Measurements from ENCODE around the gene PLA2G12B. TPM values are rescaled to one million over a fixed set of nuclear protein-coding genes. Genes with fewer than 3 reads are reported as not detected.
"Not testable (repeated sequence)": the region's sequence is repeated elsewhere in the genome, so short reads cannot be mapped to it uniquely, and the experiment has no call there.

Gene PLA2G12B
- total RNA-seq, 1 donor from 2014 or later = 3.8 TPM

- DNase-seq (ENCODE audit: low spot score, unreplicated experiment) = no peak
- Mint-ChIP-seq H3K27me3 (no peaks in the 10 kb centered on the region), H3K36me3 (ENCODE audit: insufficient read depth) (peaks cover 11% of the 10 kb centered on the region), H3K4me3 (ENCODE audit: low read depth) (no peak overlapping the region), H3K9me3 (ENCODE audit: low read depth) (no peaks in the 10 kb centered on the region), H3K4me1 (ENCODE audit: low read depth) (no peaks in the 10 kb centered on the region), H3K27ac (no peak overlapping the region)
- no peak for TF ChIP-seq CTCF (IDR thresholded peaks at IDR 0.05; ENCODE audit: unreplicated experiment)
These were observed 42.8 kb downstream of the PLA2G12B start for GRCh38 chr10:72911758-72912157.

DNA sequence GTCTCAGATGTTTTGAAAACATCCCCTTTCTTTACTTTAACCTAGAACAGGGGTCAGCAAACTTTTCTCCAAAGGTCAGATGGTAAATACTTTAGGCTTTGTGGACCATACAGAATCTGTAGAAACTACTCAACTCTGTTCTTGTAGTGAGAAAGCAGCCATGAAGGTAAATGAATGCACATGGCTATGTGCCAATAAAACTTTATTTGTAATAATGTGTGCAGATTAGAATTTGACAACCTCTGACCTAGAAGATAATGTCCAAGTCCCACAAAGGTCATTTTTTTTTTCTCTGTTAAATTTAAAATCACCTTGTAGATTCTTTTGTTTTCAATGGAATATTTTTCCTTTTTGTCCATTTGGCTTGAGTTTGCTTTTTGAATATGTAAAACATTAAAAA is 43.9 kb downstream of the PLA2G12B start:
- Mint-ChIP-seq H3K4me3 (ENCODE audit: low read depth) (no peak overlapping the region), H3K9me3 (ENCODE audit: low read depth) (no peaks in the 10 kb centered on the region), H3K27me3 (no peaks in the 10 kb centered on the region)

DNA sequence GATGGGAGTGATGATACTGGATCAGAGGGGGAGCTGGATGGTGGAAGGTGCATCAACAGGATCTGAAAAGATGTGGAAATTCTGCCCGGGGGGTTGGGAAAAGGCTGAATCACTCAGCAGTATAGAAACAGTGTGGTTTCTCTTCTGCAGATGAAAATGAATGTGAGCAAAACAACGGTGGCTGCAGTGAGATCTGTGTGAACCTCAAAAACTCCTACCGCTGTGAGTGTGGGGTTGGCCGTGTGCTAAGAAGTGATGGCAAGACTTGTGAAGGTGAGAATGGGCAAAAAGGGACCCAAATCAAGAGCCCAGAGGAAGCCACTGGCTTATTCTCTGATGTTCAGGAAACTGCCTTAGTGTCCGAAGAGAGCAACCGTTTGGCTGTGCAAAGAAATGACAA is 48.2 kb downstream of the PLA2G12B start:
- no peaks in the 10 kb centered on the region for H3K4me1 Mint-ChIP-seq (ENCODE audit: low read depth)
- no peak overlapping the region for H3K27ac Mint-ChIP-seq
- H3K27me3 Mint-ChIP-seq = no peaks in the 10 kb centered on the region
- DNase-seq (ENCODE audit: low spot score, unreplicated experiment) = no peak
- no peak overlapping the region for H3K4me3 Mint-ChIP-seq (ENCODE audit: low read depth)
- H3K9me3 Mint-ChIP-seq (ENCODE audit: low read depth) = peaks cover 4% of the 10 kb centered on the region
- H3K36me3 Mint-ChIP-seq (ENCODE audit: insufficient read depth) = peaks cover 15% of the 10 kb centered on the region
- TF ChIP-seq CTCF (IDR thresholded peaks at IDR 0.05; ENCODE audit: unreplicated experiment) = no peak

More for the DNA sequence above, 43.9 kb downstream of the PLA2G12B start:
- TF ChIP-seq CTCF (IDR thresholded peaks at IDR 0.05; ENCODE audit: unreplicated experiment) = no peak
- DNase-seq (ENCODE audit: low spot score, unreplicated experiment) = no peak
- peaks cover 11% of the 10 kb centered on the region for H3K36me3 Mint-ChIP-seq (ENCODE audit: insufficient read depth)
- no peak overlapping the region for H3K27ac Mint-ChIP-seq
- no peaks in the 10 kb centered on the region for H3K4me1 Mint-ChIP-seq (ENCODE audit: low read depth)

DNA sequence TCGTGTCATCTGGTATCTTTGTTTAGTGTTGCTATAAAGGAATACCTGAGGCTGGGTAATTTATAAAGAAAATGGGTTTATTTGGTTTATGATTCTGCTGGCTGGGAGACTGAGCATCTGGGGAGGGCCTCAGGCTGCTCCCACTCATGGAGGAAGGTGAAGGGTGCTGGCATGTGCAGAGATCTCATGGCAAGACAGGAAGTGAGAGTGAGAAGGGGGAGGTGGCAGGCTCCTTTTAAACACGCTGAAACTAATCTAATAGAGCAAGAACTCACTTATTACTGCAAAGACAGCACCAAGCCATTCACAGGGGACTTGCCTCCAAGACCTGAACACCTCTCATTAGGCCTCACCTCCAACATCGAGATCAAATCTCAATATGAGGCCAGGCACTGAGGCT is 49.8 kb downstream of the PLA2G12B start:
- no peak overlapping the region for H3K27ac Mint-ChIP-seq
- no peaks in the 10 kb centered on the region for H3K4me1 Mint-ChIP-seq (ENCODE audit: low read depth)
- TF ChIP-seq CTCF (IDR thresholded peaks at IDR 0.05; ENCODE audit: unreplicated experiment) = no peak
- H3K4me3 Mint-ChIP-seq (ENCODE audit: low read depth) = no peak overlapping the region
- H3K27me3 Mint-ChIP-seq = no peaks in the 10 kb centered on the region
- peaks cover 4% of the 10 kb centered on the region for H3K9me3 Mint-ChIP-seq (ENCODE audit: low read depth)
- DNase-seq (ENCODE audit: low spot score, unreplicated experiment) = no peak
- H3K36me3 Mint-ChIP-seq (ENCODE audit: insufficient read depth) = peaks cover 11% of the 10 kb centered on the region

GRCh38 chr10:72903941-72904446 is 50.6 kb downstream of the PLA2G12B start:
- Mint-ChIP-seq H3K36me3 (ENCODE audit: insufficient read depth) (peaks cover 11% of the 10 kb centered on the region), H3K27ac (peak overlapping the region; percentile 59)
- H3K9me3 Mint-ChIP-seq (ENCODE audit: low read depth); H3K4me1 Mint-ChIP-seq (ENCODE audit: low read depth); H3K4me3 Mint-ChIP-seq (ENCODE audit: low read depth); DNase-seq (ENCODE audit: low spot score, unreplicated experiment); H3K27me3 Mint-ChIP-seq: not testable (repeated sequence)

- Mint-ChIP-seq H3K27ac (no peak overlapping the region), H3K27me3 (peaks cover 3% of the 10 kb centered on the region), H3K9me3 (ENCODE audit: low read depth) (peaks cover 4% of the 10 kb centered on the region), H3K4me3 (ENCODE audit: low read depth) (no peak overlapping the region), H3K36me3 (ENCODE audit: insufficient read depth) (peaks cover 10% of the 10 kb centered on the region), H3K4me1 (ENCODE audit: low read depth) (no peaks in the 10 kb centered on the region)
- no peak for DNase-seq (ENCODE audit: low spot score, unreplicated experiment)
- no peak for TF ChIP-seq CTCF (IDR thresholded peaks at IDR 0.05; ENCODE audit: unreplicated experiment)
These were observed 55.1 kb downstream of the PLA2G12B start for GRCh38 chr10:72899545-72899944.

Measured in progenitor cell of endocrine pancreas (in vitro differentiated cells).